NOMO-1 treated with DMSO at 0.1 percent for 48 hours (cell line): ENCODE results near the gene VCL.
"Not testable (repeated sequence)": the region's sequence is repeated elsewhere in the genome, so short reads cannot be mapped to it uniquely, and the experiment has no call there.

Experiments
- DNase-seq: peaks from one replicate; lab custom pipeline; 2025; ENCODE audit not compliant: unreplicated experiment; lab: John Stamatoyannopoulos, UW

Gene VCL

GRCh38 chr10:73997787-73998622 lies at the start of gene VCL:
TSS of gene VCL (plus strand) at chr10:73998116. CDS start at chr10:73998208, 92 bp downstream.
- DNase-seq = peak; percentile 96

GRCh38 chr10:73948947-73949633 lies 48.8 kb upstream of the VCL start:
- no peak for DNase-seq

- DNase-seq = no peak
Measured at GRCh38 chr10:73950155-73950948, 47.6 kb upstream of the VCL start.

- DNase-seq = peak; percentile 61
Measured at GRCh38 chr10:73953665-73954064, 44.3 kb upstream of the VCL start.

- no peak for DNase-seq
Measured at GRCh38 chr10:73954737-73955136, 43.2 kb upstream of the VCL start.

- no peak for DNase-seq
Measured at GRCh38 chr10:73955719-73956118, 42.2 kb upstream of the VCL start.

GRCh38 chr10:73956476-73957359 lies 41.2 kb upstream of the VCL start:
- DNase-seq = peak; percentile 98

GRCh38 chr10:73959484-73960243 lies 38.3 kb upstream of the VCL start:
- peak; percentile 86 for DNase-seq

GRCh38 chr10:73962386-73962785 lies 35.5 kb upstream of the VCL start:
- DNase-seq = no peak

GRCh38 chr10:73963533-73963932 lies 34.4 kb upstream of the VCL start:
- not testable (repeated sequence) for DNase-seq

GRCh38 chr10:73964743-73965142 lies 33.2 kb upstream of the VCL start:
- no peak for DNase-seq

- not testable (repeated sequence) for DNase-seq
Measured at GRCh38 chr10:73965267-73965889, 32.5 kb upstream of the VCL start.

GRCh38 chr10:73965890-73966768 lies 31.8 kb upstream of the VCL start:
- no peak for DNase-seq

- no peak for DNase-seq
Measured at GRCh38 chr10:73967022-73967429, 30.9 kb upstream of the VCL start.

GRCh38 chr10:73967544-73967943 lies 30.4 kb upstream of the VCL start:
- no peak for DNase-seq

GRCh38 chr10:73968098-73968521 lies 29.8 kb upstream of the VCL start:
- DNase-seq = no peak

- DNase-seq = peak; percentile 50
Measured at GRCh38 chr10:73969224-73969841, 28.6 kb upstream of the VCL start.

GRCh38 chr10:73970845-73971244 lies 27.1 kb upstream of the VCL start:
- no peak for DNase-seq
